BLaER1 treated with 17β-estradiol and CSF1 and Interleukin-3, amounts not matched to agents 10 nM and 100 nM (cell line): ENCODE results near the gene WDR64.
"Not testable (repeated sequence)": the region's sequence is repeated elsewhere in the genome, so short reads cannot be mapped to it uniquely, and the experiment has no call there.

Experiments
- H3K27ac ChIP-seq, 11 experiments: shearing (Covaris generic); formaldehyde crosslinking; 2 replicates each; pipeline ENCODE4 v1.8.1; 2022
- H3K27me3 ChIP-seq, 11 experiments: shearing (Covaris generic); formaldehyde crosslinking; 2 replicates each; pipeline ENCODE4 v1.8.1; 2022
- H3K36me3 ChIP-seq, 11 experiments: shearing (Covaris generic); formaldehyde crosslinking; 2 replicates each; pipeline ENCODE4 v1.8.1; 2022
- H3K4me1 ChIP-seq, 10 experiments: shearing (Covaris generic); formaldehyde crosslinking; 2 replicates each; pipeline ENCODE4 v1.8.1; 2022
- H3K4me2 ChIP-seq, 11 experiments: shearing (Covaris generic); formaldehyde crosslinking; 2 replicates each; pipeline ENCODE4 v1.8.1; 2022
- H3K4me3 ChIP-seq, 10 experiments: shearing (Covaris generic); formaldehyde crosslinking; 2 replicates each; pipeline ENCODE4 v1.8.1; 2022
- H3K9ac ChIP-seq, 11 experiments: shearing (Covaris generic); formaldehyde crosslinking; 2 replicates each; pipeline ENCODE4 v1.8.1; 2022
- H3K9me3 ChIP-seq, 11 experiments: shearing (Covaris generic); formaldehyde crosslinking; replicated peaks in 1 of 11; 2 replicates each; pipeline ENCODE4 v1.8.1; 2022
- H4K20me1 ChIP-seq, 11 experiments: shearing (Covaris generic); formaldehyde crosslinking; 2 replicates each; pipeline ENCODE4 v1.8.1; 2022
- Cebpa-rat ChIP-seq, 11 experiments: shearing (Covaris generic); IDR thresholded peaks; 2 replicates each; pipeline ENCODE4 v1.8.1; 2022

The WDR64 gene

DNA sequence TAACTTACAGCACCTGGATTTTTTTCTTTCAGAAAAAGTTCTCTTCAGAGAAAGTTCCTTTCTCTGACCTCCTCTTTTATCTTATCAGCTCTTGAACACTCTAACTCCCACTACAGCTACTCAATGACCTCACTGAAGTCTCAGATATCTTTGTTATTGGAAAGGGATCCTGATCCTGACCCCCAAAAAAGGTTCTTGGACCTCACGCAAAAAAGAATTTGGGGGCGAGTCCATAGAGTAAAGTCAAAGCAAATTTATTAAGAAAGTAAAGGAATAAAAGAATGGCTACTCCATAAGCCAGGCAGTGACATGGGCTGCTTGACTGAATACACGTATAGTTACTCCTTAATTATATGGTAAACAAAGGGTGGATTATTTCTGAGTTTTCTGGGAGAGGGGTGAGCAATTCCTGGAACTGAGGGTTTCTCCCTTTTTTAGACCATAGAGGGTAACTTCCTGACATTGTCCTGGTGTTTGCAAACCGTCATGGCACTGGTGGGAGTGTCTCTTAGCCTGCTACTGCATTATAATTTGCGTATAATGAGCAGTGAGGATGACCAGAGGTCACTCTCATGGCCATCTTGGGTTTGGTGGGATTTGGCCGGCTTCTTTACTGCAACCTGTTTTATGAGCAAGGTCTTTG is 44.2 kb downstream of the WDR64 start:
- Histone ChIP-seq H3K27me3 (no peaks in the 10 kb centered on the region), H3K27ac (no peak overlapping the region), H3K4me2 (no peak overlapping the region), H3K9ac (no peak overlapping the region), H3K9me3 (peaks cover 0 to 14% (median 0%) of the 10 kb centered on the region in 11 experiments; a peak in 3 of 22 replicates), H4K20me1 (no peaks in the 10 kb centered on the region), H3K4me3 (no peak overlapping the region), H3K4me1 (peaks cover 0 to 4% (median 0%) of the 10 kb centered on the region in 10 experiments; a peak in 2 of 20 replicates), H3K36me3 (no peaks in the 10 kb centered on the region)
- TF ChIP-seq Cebpa-rat (IDR thresholded peaks at IDR 0.05) = no peak

- Histone ChIP-seq H3K9ac (no peak overlapping the region), H3K4me3 (no peak overlapping the region), H3K4me1 (peaks cover 0 to 8% (median 0%) of the 10 kb centered on the region in 10 experiments; a peak in 2 of 20 replicates), H3K36me3 (no peaks in the 10 kb centered on the region), H3K27me3 (no peaks in the 10 kb centered on the region), H3K4me2 (no peak overlapping the region), H3K27ac (no peak overlapping the region), H4K20me1 (no peaks in the 10 kb centered on the region), H3K9me3 (peaks cover 0 to 14% (median 0%) of the 10 kb centered on the region in 11 experiments; a peak in 3 of 22 replicates)
- TF ChIP-seq Cebpa-rat (IDR thresholded peaks at IDR 0.05) = no peak
Observed at GRCh38 chr1:241696815-241697639, 44.9 kb downstream of the WDR64 start.

GRCh38 chr1:241697640-241698018 is 45.5 kb downstream of the WDR64 start:
- Histone ChIP-seq H4K20me1 (no peaks in the 10 kb centered on the region), H3K36me3 (no peaks in the 10 kb centered on the region), H3K9me3 (peaks cover 0 to 14% (median 0%) of the 10 kb centered on the region in 11 experiments; a peak in 3 of 22 replicates), H3K27ac (no peak overlapping the region), H3K9ac (no peak overlapping the region), H3K4me2 (no peak overlapping the region), H3K27me3 (no peaks in the 10 kb centered on the region), H3K4me1 (peaks cover 0 to 8% (median 0%) of the 10 kb centered on the region in 10 experiments; a peak in 2 of 20 replicates), H3K4me3 (no peak overlapping the region)
- no peak for TF ChIP-seq Cebpa-rat (IDR thresholded peaks at IDR 0.05)

GRCh38 chr1:241698177-241698576 is 46.1 kb downstream of the WDR64 start:
- Histone ChIP-seq H3K4me3 (no peak overlapping the region), H3K27me3 (no peaks in the 10 kb centered on the region), H3K9ac (no peak overlapping the region), H3K27ac (no peak overlapping the region), H3K4me2 (no peak overlapping the region), H4K20me1 (no peaks in the 10 kb centered on the region), H3K4me1 (peaks cover 0 to 8% (median 0%) of the 10 kb centered on the region in 10 experiments; a peak in 2 of 20 replicates), H3K36me3 (no peaks in the 10 kb centered on the region), H3K9me3 (peaks cover 0 to 18% (median 0%) of the 10 kb centered on the region in 11 experiments; a peak in 5 of 22 replicates)
- TF ChIP-seq Cebpa-rat (IDR thresholded peaks at IDR 0.05) = no peak

DNA sequence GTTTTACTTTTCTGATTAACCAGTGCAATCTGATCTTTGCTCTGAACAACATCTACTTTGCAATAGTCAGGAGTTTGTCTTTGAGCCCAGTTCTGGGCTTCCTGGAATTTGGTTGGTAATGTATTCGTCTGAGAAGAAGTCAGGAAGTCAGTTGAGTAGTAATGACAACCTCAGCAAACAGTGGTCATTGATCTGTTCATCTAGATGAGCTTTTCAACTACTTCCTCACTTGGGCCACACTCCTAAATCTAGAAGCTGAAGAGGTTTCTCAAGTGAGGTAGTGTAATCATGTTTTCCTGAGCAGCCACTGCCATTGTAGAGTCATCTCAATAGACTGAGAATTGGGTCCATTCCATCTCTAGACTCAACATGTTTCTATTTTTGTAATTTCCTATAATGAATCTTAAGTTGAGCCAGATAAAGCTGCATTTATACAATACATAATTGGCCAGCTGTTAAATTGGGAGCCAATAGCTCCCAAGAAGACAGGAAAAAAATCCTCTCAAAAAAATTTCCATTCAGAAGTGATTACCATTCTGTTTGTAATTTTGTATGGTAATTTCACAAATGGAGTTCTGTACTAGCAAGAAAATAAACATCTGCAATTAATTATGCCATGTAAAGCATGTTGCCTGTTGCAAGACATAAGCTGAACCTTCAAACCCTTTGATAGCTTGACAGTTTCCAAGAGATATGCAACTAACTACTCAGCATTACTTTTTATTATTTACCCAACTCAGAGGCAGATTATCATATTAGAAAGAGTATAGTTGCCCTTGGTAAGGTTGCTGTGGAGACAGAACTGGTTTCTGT is 49.6 kb downstream of the WDR64 start:
- no peak for TF ChIP-seq Cebpa-rat (IDR thresholded peaks at IDR 0.05)
- Histone ChIP-seq H3K27ac (no peak overlapping the region), H3K9ac (no peak overlapping the region), H3K9me3 (peaks cover 0 to 32% (median 7%) of the 10 kb centered on the region in 11 experiments; a peak in 9 of 22 replicates), H3K4me2 (peak overlapping the region in 2 of 11 experiments; percentile 7; a peak in 2 of 22 replicates), H4K20me1 (no peaks in the 10 kb centered on the region), H3K4me1 (peaks cover 0 to 8% (median 0%) of the 10 kb centered on the region in 10 experiments; a peak in 2 of 20 replicates), H3K27me3 (no peaks in the 10 kb centered on the region), H3K36me3 (no peaks in the 10 kb centered on the region), H3K4me3 (no peak overlapping the region)

DNA sequence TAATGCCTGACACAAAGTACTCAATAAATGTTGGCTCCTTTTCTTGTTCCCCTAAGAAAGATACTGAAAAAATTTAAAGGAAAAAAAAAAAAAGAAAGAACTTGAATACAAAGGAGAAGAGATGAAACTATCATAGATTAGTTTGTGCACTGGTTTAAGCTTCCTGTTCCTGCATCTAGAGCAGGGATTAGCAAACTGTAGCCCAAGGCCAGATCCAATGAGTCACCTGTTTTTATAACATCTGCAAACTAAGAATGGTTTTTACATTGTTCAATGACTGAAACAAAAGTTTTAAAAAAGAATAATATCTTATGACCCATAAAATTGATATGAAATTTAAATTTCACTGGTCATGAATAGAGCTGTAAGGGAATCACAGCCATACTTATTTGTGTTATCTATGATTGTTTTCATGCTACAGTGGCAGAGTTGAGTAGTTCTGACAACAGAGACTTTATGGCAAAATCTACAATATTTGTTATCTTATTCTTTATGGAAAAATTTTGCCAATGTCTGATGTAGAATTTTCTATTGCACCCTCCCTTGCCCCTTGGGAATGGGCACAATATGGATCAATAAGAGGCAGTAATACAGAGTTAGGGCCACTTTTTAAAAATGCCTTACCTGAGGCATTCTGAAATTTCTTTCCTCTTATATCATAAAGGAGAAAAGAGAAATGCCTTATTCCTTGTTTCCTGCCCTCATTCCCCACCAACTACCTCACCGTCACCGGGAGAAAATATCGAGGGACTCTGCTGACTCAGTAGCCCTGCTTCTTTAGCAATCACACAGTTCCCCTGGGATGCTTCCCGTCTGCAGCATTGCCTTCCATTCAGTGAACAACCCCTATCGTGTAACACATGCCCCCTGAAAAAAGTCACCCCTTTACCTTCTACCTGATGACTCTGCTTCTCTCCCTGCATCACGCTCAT is 50.6 kb downstream of the WDR64 start:
- no peaks in the 10 kb centered on the region for H4K20me1 ChIP-seq
- no peaks in the 10 kb centered on the region for H3K27me3 ChIP-seq
- H3K4me2 ChIP-seq = no peak overlapping the region
- H3K27ac ChIP-seq = no peak overlapping the region
- no peak overlapping the region for H3K4me3 ChIP-seq
- H3K9me3 ChIP-seq = peaks cover 0 to 32% (median 7%) of the 10 kb centered on the region in 11 experiments; a peak in 9 of 22 replicates
- H3K36me3 ChIP-seq = no peaks in the 10 kb centered on the region
- peaks cover 0 to 8% (median 0%) of the 10 kb centered on the region in 10 experiments; a peak in 2 of 20 replicates for H3K4me1 ChIP-seq
- no peak overlapping the region for H3K9ac ChIP-seq
- no peak for TF ChIP-seq Cebpa-rat (IDR thresholded peaks at IDR 0.05)

- not testable (repeated sequence) for H3K4me2 ChIP-seq, H3K4me3 ChIP-seq, H4K20me1 ChIP-seq, H3K27me3 ChIP-seq, H3K36me3 ChIP-seq, H3K27ac ChIP-seq, H3K4me1 ChIP-seq, H3K9ac ChIP-seq
- peaks cover 0 to 23% (median 7%) of the 10 kb centered on the region in 11 experiments; a peak in 9 of 22 replicates for H3K9me3 ChIP-seq
Observed at GRCh38 chr1:241703739-241704138, 51.7 kb downstream of the WDR64 start.

GRCh38 chr1:241706257-241706656 is 54.2 kb downstream of the WDR64 start:
- Histone ChIP-seq H3K27ac (no peak overlapping the region), H3K4me2 (no peak overlapping the region), H3K9me3 (peaks cover 0 to 18% (median 7%) of the 10 kb centered on the region in 11 experiments; a peak in 9 of 22 replicates), H3K36me3 (no peaks in the 10 kb centered on the region), H3K27me3 (no peaks in the 10 kb centered on the region), H3K4me3 (no peak overlapping the region), H3K9ac (no peak overlapping the region), H4K20me1 (no peaks in the 10 kb centered on the region), H3K4me1 (peaks cover 0 to 5% (median 0%) of the 10 kb centered on the region in 10 experiments; a peak in 3 of 20 replicates)
- no peak for TF ChIP-seq Cebpa-rat (IDR thresholded peaks at IDR 0.05)
